HepG2 (cell line): ENCODE measurements around the gene ZNF557. TPM values are rescaled to one million over a fixed set of nuclear protein-coding genes. Genes with fewer than 3 reads are reported as not detected.
A peak's percentile ranks its signal among the peaks of the same experiment; 100 is the strongest.

Experiments
- ARNT2 ChIP-seq: sonication (generic); formaldehyde crosslinking; IDR thresholded peaks from 2 replicates; pipeline ENCODE4 v1.8.0; 2022; ENCODE audit warnings: mild to moderate bottlenecking, low read depth, missing genetic modification reagents, moderate library complexity
- ATF2 ChIP-seq: sonication (generic); formaldehyde crosslinking; IDR thresholded peaks from 2 replicates; pipeline ENCODE4 v1.4.0; 2020; ENCODE audit warnings: missing genetic modification reagents
- KLF13 ChIP-seq: sonication (generic); formaldehyde crosslinking; IDR thresholded peaks from 2 replicates; pipeline ENCODE4 v1.4.0; 2020; ENCODE audit warnings: mild to moderate bottlenecking, missing genetic modification reagents
- KLF15 ChIP-seq: sonication (generic); formaldehyde crosslinking; IDR thresholded peaks from 2 replicates; pipeline ENCODE4 v1.8.1; 2023; ENCODE audit warnings: borderline replicate concordance, mild to moderate bottlenecking, inconsistent platforms, missing genetic modification reagents, mixed read lengths
- MXD1 ChIP-seq: sonication (generic); formaldehyde crosslinking; IDR thresholded peaks from 2 replicates; pipeline ENCODE4 v1.4.0; 2020; ENCODE audit warnings: mild to moderate bottlenecking, missing genetic modification reagents
- NFE2L1 ChIP-seq: sonication (generic); formaldehyde crosslinking; IDR thresholded peaks from 2 replicates; pipeline ENCODE4 v1.4.0; 2020; ENCODE audit warnings: missing genetic modification reagents, mild to moderate bottlenecking, borderline replicate concordance
- NR1H2 ChIP-seq: sonication (generic); formaldehyde crosslinking; IDR thresholded peaks from 2 replicates; pipeline ENCODE4 v1.8.1; 2022; ENCODE audit warnings: low read depth, missing genetic modification reagents, borderline replicate concordance
- PRDM10 ChIP-seq: sonication (generic); formaldehyde crosslinking; IDR thresholded peaks from 2 replicates; pipeline ENCODE4 v1.4.0; 2020; ENCODE audit warnings: low read depth, missing genetic modification reagents
- RFXAP ChIP-seq: sonication (generic); formaldehyde crosslinking; IDR thresholded peaks from 2 replicates; pipeline ENCODE4 v1.4.0; 2020; ENCODE audit warnings: missing genetic modification reagents, borderline replicate concordance
- SMYD3 ChIP-seq: sonication (generic); formaldehyde crosslinking; IDR thresholded peaks from 2 replicates; pipeline ENCODE4 v1.8.1; 2023; ENCODE audit warnings: mild to moderate bottlenecking, missing genetic modification reagents
- SP4 ChIP-seq: sonication (generic); formaldehyde crosslinking; IDR thresholded peaks from 2 replicates; pipeline ENCODE4 v1.8.1; 2023; ENCODE audit warnings: mild to moderate bottlenecking, missing genetic modification reagents
- TBX3 ChIP-seq: fragments of 450-650 bp; IDR thresholded peaks from 2 replicates; pipeline ENCODE4 v1.6.1; 2017; ENCODE audit warnings: antibody characterized with exemption, mild to moderate bottlenecking, inconsistent platforms, borderline replicate concordance
- TOE1 ChIP-seq: sonication (generic); formaldehyde crosslinking; IDR thresholded peaks from 2 replicates; pipeline ENCODE4 v1.4.0; 2020; ENCODE audit warnings: mild to moderate bottlenecking, missing genetic modification reagents
- XBP1 ChIP-seq: sonication (generic); formaldehyde crosslinking; IDR thresholded peaks from 2 replicates; pipeline ENCODE4 v1.5.0; 2020; ENCODE audit warnings: missing genetic modification reagents
- ZNF18 ChIP-seq: sonication (generic); formaldehyde crosslinking; IDR thresholded peaks from 2 replicates; pipeline ENCODE4 v1.8.0; 2022; ENCODE audit warnings: mild to moderate bottlenecking, missing genetic modification reagents; ENCODE audit not compliant: insufficient replicate concordance
- ZNF292 ChIP-seq: sonication (generic); formaldehyde crosslinking; IDR thresholded peaks from 2 replicates; pipeline ENCODE4 v1.8.1; 2022; ENCODE audit warnings: mild to moderate bottlenecking, low read depth, missing genetic modification reagents, borderline replicate concordance
- ZNF337 ChIP-seq: sonication (generic); formaldehyde crosslinking; IDR thresholded peaks from 2 replicates; pipeline ENCODE4 v1.5.1; 2020; ENCODE audit warnings: missing genetic modification reagents, low read depth, mild to moderate bottlenecking, borderline replicate concordance
- ZNF557 ChIP-seq: sonication (generic); formaldehyde crosslinking; IDR thresholded peaks from 2 replicates; pipeline ENCODE4 v1.4.0; 2020; ENCODE audit warnings: missing genetic modification reagents
- ZNF784 ChIP-seq: sonication (generic); formaldehyde crosslinking; IDR thresholded peaks from 2 replicates; pipeline ENCODE4 v1.5.1; 2020; ENCODE audit warnings: missing genetic modification reagents, mild to moderate bottlenecking, borderline replicate concordance
- ZZZ3 ChIP-seq: sonication (generic); formaldehyde crosslinking; IDR thresholded peaks from 2 replicates; pipeline ENCODE4 v1.4.0; 2020; ENCODE audit warnings: missing genetic modification reagents, mild to moderate bottlenecking, borderline replicate concordance
- polyA plus RNA-seq, 8 experiments: library from polyadenylated mRNA; depleted of rRNA in 3 of 8; stranded (reverse) in 7 of 8; unstranded in 1 of 8; fragments of >200 nt; fragmentation: Illumina TruSeq in 4 of 8; extraction: Trizol in 4 of 8; gene quantifications; 2 replicates each; pipeline versions ENCODE4 v1.2.1 to v1.2.3, GENCODE V29; 2011 to 2016; ENCODE audit warnings: low read depth in 4 of 8, missing spikeins in 1 of 8, mixed read lengths in 1 of 8; ENCODE audit not compliant: insufficient read depth in 1 of 8
- total RNA-seq, 5 experiments: library from RNA; depleted of rRNA; stranded (reverse); fragments of >200 nt; fragmentation: Illumina TruSeq; extraction: Trizol; gene quantifications; 2 replicates each; pipeline ENCODE4 v1.2.3, GENCODE V29; 2016; ENCODE audit warnings: low read depth in 1 of 5

Gene ZNF557
- total and polyA plus RNA-seq, 2 of the 13 experiments (the other 11 are each of a cell fraction or from before 2014, with no cell fraction given) = 2.1 to 7.8 TPM

- TF ChIP-seq ARNT2 (CRISPR knock-in tag) (0 out of 2 replicates have a peak, but pooled peaks have one; percentile 55), NR1H2 (CRISPR knock-in tag) (no peak), MXD1 (peak; percentile 73), KLF15 (no peak), TBX3 (no peak), TOE1 (CRISPR knock-in tag) (no peak), RFXAP (no peak), ZNF557 (CRISPR knock-in tag) (0 out of 2 replicates have a peak, but pooled peaks have one; percentile 40), KLF13 (CRISPR knock-in tag) (0 out of 2 replicates have a peak, but pooled peaks have one; percentile 56), ZNF337 (CRISPR knock-in tag) (0 out of 2 replicates have a peak, but pooled peaks have one; percentile 70), SMYD3 (CRISPR knock-in tag) (no peak), ZNF784 (no peak), ATF2 (no peak), ZZZ3 (CRISPR knock-in tag) (no peak; the same call in 1 of the 2 replicates), XBP1 (CRISPR knock-in tag) (no peak), PRDM10 (CRISPR knock-in tag) (no peak), ZNF292 (CRISPR knock-in tag) (no peak), NFE2L1 (CRISPR knock-in tag) (0 out of 2 replicates have a peak, but pooled peaks have one; percentile 16), ZNF18 (CRISPR knock-in tag) (no peak), SP4 (peak; percentile 88)
These were observed at the start of gene ZNF557 (continued) for GRCh38 chr19:7069042-7069903.
